HG02588 (cell line): ENCODE results near the gene GLYR1.
A peak's percentile ranks its signal among the peaks of the same experiment; 100 is the strongest.

Source experiments
- ATAC-seq: cut with Tn5 transposase; IDR thresholded peaks from one replicate; pipeline ENCODE4 v1.9.1; 2021; ENCODE audit warnings: mild to moderate bottlenecking, moderate library complexity; ENCODE audit not compliant: unreplicated experiment

Gene GLYR1

DNA sequence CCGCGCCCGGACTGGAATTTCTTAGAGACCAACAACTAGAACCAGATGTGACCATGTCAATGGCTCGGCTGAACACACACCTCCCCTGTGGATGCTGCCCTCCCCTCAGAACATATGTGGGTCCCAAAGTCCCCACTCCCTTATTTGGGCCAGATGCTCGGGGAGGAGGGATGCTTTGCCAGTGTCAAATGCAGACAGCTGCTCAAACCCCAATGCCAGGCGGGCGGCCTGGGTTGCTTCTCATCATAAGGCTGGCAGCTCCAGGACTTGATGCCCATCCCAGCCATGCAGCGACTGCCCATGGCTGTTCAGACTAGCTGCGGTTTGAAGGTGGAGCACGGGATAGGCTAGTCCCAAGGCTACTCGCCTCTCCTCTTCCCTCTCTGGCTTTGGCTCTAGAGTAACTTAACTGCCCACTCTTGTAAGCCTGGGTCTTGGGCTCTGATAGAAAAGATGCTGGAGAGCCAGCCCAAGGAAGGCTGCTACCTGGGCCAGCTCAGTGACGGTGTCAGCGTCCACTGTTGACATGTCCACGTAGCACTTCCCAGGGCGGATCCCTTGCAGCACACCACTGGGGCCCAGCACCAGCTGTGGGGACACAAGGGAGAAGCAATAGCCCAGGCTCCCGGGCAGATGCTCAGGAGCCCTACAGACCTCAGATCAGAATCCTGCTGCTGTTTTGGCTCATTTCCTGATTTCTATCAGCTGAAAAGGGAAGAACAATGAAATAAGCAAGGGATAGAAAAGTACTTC lies 33.7 kb downstream of the GLYR1 start:
- no peak for ATAC-seq

DNA sequence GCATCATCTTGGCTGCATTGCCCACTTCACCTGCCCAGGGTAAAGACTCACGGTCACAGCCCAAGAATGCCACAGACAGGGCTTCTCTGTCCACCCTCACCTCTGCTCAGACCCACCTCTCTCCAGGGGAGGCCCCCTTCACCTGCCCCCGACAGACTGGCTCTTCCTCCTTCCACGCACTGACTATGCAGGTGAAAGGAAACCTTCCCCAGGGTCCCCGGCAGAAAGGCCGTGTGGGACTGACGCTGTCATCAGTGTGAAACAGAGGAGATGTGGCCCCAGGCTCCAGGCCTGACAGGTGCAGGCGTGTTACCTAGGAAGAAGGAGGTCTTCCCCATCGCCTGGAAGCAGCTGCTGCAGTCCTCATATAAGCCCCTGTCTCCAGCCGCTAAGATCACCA lies 35.3 kb downstream of the GLYR1 start:
- no peak for ATAC-seq

DNA sequence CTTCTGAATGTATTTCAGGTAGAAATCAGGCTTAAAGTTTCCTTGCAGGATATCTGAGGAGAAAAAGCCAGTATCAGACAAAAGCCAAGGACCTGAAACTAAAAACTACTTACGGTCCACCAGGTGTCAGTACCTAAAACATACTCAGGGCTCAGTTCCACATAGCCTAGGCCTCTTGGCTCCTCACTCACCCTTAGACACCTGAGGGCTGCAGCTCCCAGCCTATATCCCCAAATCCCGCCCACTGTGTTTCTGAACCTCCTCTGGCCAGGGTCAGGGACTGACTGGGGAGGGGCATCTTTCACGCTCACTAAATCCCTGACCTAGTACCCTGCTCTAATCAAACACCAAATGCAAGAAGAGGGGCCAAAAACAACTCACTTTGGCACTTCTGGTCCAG lies 35.8 kb downstream of the GLYR1 start:
- ATAC-seq = no peak

DNA sequence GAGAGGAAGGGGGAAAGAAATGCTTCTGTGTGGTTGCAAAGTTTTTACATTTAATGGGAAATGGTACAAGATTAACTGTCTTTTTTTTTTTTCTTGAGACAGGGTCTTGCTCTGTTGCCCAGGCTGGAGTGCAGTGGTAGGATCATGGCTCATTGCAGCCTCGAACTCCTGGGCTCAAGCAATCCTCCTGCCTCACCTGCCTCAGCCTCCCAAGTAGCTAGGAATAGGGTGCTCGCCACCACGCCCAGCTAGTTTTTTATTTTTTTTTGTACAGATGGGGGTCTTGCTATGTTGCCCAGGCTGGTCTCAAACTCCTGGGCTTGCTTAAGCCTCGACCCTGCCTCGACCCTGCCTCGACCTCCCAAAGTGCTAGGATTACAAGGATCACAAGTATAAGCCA lies 40.8 kb downstream of the GLYR1 start:
- no peak for ATAC-seq

DNA sequence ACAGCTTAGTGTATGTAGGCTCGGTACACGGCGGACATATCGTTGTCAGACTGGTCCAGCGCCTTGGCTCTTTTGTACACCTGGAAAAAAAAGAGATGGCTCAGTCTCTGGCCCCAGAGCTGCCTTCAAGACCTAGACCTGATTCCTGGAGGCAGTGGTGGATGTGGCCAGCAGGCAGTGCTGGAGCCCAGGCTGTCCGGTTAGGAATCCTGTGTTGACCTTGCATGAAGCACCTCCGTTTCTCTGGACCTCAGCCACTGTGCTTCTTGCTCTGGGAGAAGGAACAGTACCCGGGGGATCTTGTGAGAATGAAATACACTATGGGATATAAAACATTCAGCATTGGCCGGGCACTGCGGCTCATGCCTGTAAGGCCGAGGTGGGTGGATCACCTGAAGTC lies 41.9 kb downstream of the GLYR1 start:
- ATAC-seq = no peak

DNA sequence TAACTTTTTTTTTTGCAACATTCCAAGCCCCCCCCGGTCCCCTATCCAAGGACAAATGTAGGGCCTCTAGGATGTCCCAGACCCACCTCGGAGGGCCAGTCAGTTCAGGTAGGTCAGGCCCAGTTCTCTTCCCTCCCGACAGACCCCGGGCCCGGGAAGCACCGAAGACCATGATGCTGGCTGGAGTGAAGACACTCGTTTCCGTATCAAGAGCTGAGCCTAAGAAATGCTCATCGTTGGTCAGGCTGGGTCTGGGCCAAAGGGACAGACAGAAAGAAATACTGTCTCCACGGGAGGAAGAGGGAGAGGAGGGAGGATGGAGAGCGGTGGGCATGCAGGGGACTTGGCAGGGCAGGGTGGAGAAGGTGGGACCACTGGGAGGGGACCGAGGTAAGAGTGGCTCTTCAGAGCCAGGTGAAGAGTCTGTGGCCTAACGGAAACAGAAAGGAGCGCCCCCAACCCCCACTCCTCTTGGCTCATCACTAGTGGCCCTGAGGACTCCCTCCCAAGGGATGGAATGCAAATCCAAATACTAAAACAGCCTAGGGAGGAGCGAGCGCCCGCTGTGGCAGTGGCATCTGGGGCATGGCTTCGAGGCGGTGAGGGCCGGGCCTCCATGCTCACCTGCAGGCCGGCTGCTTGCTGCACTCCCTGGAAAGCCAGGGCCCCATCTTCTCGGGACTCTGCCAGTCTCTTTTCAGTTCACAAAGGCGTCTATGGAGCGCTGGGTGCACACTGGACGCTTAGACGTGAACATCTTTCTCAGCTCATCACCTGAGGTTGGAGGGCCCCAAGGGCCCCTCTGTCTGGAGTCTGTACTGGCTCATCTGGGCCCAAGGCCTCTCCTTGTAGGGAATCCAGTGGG lies 43.0 kb downstream of the GLYR1 start:
- ATAC-seq = no peak

DNA sequence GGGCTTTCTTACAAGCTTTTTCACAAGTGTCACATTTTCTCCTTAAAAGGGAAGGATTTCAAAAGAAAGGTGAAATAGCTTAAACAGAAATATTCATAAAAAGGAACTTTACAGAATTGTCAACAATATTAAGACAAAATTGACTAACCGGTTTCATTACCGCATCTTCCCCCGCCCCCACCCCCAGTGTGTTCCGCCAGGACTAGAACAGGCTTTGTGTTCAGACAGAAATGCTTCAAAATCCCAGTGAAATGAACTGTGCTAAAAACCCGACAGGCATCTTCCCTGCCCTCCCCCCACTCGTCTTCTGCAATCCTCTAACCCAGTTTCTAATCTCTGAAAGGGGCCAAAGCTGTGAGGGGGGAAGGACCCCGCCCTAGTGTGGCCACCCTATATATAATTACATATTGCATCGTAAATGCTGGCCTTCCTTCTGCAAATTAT lies 43.7 kb downstream of the GLYR1 start:
- ATAC-seq = no peak

DNA sequence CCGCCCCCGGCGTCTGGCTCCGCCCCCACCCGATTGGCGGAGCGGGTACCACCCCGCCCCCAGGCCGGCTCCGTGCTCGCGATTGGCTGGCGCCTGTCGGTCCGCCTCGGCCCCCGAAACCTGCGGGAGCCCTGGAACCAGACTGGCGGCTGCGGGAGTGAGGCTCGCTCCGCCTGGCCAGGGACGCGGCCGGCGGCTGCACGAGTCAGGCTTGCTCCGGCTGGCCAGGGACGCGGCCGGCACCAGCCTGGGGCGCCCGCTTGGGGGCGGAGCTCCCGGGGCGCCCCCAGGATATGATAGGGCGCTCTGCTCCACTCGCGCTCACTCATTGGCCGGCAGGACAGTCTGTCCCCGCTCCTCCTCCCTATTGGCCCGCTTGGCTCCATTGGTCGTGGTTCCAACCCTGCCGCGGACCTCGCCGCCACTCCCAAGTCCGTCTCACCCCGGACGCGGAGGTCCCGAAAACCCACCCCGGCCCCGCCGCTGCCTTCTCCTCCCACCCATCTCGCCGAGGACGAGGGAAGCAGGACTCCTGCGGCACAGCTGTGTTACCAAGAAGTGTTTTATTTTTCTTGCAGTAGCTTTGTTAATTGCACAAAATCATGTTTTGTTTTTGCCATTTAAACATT lies 44.3 kb downstream of the GLYR1 start:
- peak; percentile 84 for ATAC-seq

DNA sequence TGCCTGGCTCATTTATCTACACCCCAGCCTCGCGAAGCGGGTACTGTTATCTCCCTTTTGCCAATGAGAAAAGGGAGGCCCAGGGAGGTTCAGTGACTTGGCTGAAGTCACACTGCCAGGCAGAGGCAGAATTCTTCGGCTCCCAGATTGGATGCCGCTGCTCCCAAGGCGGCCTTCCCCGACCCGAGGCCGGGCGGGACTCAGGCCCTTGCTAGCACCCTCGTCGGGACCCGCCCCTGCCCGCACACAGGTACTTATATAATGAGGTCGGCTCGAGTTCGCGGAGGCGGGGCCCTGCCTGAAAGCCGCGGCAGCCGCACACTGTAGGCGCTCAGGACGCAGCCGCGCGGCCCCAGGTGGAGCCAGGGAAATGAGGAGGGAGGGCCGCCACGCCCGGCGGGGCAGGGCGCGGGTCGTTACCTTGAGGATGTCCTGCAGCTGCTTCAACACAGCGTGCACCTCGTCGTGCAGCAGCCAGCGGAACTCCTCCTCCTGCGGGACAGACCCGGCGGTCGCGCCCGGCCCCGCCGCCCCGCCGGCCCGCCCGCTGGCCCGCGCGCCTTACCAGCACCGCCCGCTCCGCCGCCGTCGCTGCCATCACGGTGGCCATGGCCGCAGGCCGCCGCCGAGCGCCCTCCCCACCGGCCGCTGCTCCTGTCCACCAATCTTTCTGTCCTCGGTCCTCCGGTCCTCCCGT lies 45.0 kb downstream of the GLYR1 start, which contains the start of gene ROGDI:
Gene ROGDI, minus strand, starts transcription at position 672 of the 697 bp plus-strand sequence. Its CDS starts 62 bp downstream, at position 610.
- peak; percentile 58 for ATAC-seq

DNA sequence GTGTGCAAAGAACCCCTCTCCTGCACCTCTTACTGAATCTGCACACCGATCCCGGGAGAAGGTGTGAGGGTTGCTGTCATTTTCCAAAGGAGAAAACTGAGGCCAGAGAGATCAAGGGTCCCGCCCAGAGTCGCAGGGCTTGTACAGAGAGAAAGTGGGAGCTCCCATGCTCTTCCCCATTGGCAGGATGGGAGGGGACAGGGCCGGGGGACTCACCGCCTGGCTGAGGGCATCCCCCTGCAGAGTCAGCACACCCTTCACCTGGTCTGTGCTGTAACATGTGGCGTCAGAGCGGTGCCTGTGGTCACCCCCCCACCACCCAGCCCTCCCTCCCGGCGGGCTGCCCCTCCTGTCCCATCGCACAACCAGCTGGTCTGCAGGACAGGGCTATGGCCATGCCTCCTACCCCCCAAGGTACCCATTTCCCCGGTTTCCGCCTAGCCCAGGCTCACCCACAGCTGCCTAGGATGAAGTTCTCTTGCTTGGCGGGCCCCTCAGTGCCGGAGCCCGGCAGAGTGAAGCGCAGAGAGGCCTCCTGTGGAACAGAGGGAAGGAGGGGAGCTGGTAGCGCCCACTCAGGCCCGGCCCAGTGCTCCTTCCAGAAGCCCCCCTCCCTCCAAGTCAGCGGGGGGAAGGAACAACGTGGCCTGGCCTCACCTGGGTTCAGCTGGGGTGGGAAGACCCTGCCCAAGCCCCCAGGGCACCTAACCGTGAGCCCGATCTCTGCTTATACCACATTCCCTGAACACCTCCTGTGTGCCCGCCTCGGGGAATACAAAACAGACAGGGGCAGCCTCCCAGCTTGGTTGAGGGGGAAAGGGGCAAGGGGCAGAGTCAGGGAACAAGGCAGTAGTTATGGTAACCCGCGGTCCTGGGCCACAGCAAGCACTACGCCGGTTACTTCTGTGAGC lies 45.8 kb downstream of the GLYR1 start:
- no peak for ATAC-seq

DNA sequence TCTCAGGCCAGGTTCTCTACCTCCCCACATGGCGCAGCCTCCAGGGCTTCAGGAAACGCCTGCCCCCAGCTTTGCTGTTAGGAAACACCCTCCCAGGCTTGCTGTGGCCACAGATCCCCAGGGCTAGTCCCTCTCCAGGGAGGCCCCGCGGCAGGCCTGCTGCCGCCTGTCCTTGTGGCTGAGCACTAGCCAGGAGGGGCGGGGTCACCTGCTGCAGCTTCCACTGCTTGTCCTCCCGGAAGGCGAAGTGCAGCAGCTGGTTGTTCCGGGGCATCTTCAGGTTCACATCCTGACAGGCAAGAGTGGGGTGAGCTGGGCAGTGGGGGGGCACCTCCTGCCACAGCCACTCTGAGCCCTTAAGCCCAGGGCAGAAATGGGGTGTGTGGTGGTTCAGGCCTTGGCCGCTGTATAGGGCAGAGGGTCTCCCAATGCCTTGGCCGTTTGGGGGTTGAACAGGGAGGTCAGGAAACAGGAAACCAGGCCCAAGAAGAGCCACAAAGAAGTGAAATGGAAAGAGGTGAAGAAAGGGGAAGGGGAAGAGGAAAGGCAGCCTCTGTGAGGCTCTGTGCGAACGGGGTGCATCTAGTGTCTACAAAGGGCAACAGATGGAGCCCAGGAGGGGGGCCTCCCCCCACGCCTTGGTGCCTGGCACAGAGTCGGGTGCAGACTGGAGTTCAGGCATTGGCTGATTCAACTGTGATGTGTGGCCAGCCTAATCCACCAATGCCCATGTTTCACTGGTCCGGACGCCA lies 46.6 kb downstream of the GLYR1 start:
- ATAC-seq = no peak

DNA sequence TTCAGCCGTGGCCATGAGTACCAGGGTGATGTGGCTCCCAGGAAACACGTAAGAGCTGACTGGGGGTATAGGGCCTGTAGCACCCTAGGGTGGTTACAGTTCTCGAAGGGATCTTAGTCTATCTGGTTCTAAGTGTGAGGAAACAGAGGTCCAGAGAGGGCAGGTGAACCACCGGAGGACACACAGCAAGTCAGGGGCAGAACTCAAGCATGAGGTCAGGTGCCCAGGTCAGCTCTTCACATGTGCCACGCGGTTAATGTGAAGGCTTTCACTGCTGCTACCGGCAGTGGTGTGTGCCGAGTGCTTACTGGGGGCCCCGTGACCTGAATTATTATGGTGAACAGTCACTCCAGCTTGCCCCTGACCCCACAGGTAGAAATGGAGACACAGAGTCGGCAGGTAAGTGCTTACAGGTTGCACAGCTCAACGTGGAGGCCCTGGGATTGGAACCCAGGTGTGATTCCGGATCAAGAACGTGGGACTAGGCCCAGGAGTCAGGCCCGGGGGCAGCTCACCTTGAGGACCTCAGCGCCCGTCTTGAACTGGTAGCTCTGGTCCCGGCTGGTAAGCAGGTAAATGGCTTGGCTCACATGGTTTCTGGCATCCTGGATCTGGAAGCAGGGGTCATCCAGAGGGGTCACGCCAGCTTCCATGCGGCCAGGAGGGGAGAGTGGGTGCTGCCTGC lies 47.8 kb downstream of the GLYR1 start:
- ATAC-seq = no peak

DNA sequence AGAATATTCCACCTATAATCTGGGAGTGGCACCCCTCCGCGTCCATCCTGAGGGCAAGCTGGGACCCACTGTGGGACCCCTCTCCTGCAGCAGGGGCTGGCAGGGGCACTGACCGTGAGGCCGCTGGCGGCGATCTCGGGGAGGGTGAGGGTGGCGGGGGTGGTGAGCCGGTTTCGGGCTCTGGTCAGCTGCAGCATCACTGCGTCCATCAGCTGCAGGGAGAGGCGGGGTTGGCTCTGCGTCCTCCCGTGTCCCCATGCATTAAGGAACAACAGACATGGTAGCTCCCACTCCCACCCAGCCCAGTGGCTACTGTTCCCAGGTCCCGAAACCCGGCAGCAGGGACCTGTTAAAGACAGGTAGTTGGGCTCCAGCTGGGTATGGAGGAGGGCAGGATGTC lies 48.6 kb downstream of the GLYR1 start:
- no peak for ATAC-seq

DNA sequence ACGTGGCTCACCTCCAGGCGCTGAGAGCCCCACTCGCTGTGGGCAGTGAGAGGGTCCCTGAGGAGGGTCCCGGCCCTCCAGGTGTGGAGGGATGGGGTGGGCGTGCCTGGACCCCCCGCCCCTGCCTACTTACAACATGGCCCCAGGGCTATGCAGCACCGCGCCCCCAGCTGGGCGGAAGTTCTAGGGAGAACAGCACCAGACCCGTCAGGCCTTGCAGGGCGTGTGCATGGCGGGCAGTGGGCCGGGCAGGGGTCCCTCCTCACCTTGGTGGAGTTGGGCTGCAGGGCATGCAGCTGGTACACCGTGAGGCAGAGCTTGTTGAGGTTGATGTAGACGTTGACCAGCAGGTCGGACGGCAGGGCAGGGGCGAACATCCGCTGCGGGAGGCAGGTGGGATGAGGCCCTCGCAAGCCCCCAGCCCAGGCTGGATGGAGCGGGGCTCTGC lies 49.3 kb downstream of the GLYR1 start:
- ATAC-seq = no peak

DNA sequence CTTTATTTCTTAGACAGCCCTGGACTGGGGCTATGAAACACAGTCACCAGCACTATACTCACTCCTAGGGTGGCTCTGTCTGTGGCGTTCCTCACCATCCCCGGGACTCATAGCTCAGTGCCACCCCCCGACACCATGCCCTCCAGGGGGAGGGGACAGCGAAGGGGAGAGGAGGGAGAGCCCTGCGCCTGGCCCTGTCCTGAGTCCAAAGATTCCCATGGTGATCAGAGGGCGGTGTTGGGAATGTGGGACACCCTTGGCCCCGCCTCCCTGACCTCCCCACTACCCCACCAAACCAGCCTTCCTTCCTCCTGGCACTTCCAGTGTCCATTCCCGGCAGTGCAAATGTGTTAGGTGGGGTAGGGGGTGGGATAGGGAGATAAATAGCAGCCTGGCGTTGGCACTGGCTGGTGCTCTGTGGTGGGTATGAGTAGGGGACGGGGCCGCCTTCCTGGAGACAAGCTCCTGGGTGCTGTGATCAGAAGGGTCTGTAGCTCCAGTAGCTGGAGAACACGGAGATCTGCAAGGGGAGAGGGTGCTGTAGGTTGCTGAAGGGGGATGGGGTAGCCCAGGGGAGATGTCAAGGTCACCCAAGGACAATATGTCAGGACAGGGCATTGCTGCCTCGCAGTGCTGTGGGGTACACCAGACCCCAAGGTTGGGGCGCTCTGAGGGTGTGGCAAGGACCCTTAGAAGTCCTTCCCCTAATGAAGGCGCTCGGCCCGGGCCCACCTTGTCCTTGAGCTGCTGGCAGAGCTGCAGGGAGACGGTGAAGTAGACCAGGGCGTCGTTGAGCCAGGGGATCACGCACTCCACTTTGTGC lies 49.9 kb downstream of the GLYR1 start:
- no peak for ATAC-seq

DNA sequence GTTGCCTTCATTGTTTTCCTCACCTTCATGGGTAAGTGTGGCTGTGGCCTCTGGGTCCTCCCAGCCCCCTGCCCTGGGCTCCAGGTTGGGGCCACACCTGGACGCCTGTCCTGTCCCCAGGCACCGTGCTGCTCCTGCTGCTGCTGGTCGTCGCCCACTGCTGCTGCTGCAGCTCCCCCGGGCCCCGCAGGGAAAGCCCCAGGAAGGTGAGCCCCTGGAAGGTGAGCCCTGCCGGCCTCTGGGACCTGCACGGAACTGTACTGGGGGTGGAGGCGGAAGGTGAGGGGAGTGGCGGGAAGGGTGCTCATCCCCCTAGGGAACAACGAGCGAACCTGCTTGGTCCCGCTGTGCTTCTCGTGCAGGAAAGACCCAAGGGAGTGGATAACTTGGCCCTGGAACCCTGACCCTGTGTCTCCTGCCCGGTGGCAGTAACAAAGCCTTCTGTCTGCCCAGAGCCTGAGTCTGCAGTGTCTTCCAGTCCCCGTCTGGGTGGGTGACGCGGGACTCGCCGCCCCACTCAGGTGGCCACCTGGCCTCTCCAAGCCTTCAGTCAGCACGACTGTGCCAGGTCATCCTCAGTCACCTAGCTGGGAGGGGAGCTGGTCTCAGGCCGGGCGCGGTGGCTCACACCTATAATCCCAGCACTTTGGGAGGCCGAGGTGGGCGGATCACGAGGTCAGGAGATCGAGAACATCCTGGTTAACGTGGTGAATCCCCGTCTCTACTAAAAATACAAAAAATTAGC lies 51.1 kb downstream of the GLYR1 start:
- ATAC-seq = no peak
